CD4-positive, alpha-beta T cell treated with Interleukin-17A for 4 hours (primary cell): Measurements from ENCODE around the gene PLA2R1.
"Not testable (repeated sequence)": the region's sequence is repeated elsewhere in the genome, so short reads cannot be mapped to it uniquely, and the experiment has no call there.

Experiments
- DNase-seq: peaks from one replicate; pipeline ENCODE4 v3.0.0-alpha.2; 2020; ENCODE audit warnings: mixed read lengths

PLA2R1 gene

GRCh38 chr2:160063271-160063670 lies 856 bp upstream of the PLA2R1 start:
- DNase-seq = no peak

GRCh38 chr2:160061944-160062291 lies 497 bp downstream of the PLA2R1 start:
- DNase-seq = no peak

DNA sequence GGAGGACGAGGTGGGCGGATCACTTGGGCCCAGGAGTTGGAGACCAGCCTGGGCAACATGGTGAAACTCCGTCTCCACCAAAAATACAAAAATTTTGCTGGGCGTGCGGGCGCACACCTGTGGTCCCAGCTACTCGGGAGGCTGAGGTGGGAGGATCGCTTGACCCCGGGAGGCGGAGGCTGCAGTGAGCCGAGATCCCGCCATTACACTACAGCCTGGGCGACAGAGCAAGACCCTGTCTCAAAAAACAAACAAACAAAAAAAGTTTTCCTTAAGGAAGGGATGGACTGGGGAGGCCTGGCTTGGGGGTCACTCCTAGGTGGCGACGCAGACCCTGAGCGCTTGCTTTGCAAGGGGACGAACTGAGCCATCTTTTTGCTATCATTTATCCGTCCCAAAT lies 882 bp downstream of the PLA2R1 start:
- no peak for DNase-seq

- DNase-seq = no peak
Observed at GRCh38 chr2:160060297-160060696, 2.1 kb downstream of the PLA2R1 start.

DNA sequence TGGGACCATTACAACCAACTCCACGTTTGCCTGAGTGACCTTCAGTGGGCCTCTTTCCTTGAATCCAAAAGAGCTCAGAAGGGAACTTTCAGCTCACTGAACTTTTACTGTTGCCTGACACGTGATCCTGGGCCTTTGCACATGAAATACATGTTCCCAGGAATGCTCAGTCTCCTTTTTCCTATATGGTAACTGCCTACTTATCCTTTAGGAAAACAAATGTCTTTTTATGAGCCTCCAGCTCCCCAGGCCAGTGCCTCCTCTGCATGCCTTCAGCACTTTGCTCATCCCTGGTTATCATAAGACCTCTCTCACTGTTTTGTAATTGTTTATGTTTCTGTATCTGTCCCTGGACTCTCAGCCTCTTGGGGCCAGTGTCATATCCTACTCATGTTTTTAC lies 5.1 kb downstream of the PLA2R1 start:
- DNase-seq = no peak

DNA sequence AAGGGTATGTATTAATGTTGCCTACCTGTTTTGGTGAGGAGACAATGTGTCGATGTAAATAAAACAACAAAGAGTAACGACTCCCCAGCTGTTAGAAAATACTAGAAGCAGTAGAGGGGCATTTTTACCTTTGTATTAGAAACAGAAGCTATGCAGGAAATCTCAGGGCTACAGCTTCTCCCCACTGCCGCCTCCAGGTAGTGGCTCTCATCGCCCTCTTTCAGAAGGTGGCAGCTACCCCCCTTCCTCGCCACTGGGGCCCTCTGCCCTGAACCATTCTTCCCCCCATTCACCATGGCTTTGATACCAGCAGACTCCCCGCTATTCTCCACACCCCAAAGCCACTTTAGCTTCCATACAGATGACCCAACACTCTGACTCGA lies 6.7 kb downstream of the PLA2R1 start:
- no peak for DNase-seq

DNA sequence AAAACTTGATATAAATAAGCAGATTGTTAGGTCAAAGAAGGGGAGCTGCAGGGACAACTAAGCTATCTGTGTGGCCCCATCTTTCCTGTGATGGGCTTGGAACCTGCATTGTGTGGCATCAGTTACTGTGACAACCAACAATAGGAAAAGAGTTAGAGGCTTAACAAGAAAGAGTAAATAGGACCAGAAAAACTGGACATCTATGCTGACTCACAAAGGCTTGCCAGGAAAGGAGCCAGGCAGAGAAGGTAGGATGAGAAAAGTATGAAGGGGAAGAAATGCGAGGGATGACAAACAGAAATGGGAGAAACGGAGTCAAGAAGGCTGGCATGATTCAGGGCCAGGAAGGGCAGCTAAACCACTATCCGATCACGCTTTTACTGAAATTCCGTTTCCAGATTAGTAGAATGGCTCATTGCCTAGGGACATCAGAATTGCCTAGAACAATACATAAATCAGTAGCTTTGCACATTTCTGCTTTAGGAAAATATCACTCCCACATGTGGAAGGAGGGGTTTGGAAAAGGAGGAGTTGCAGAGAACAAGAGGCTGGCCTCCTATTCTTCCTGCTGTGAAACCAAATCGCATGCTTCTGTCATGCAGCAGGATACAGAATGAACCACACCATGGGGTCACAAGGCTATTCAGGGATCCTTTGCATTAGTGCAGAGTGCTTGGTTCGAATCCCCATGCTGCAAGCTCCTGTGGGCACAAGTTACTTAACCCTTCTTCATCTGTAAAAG lies 7.3 kb downstream of the PLA2R1 start:
- no peak for DNase-seq

GRCh38 chr2:160053946-160054345 lies 8.5 kb downstream of the PLA2R1 start:
- DNase-seq = no peak

DNA sequence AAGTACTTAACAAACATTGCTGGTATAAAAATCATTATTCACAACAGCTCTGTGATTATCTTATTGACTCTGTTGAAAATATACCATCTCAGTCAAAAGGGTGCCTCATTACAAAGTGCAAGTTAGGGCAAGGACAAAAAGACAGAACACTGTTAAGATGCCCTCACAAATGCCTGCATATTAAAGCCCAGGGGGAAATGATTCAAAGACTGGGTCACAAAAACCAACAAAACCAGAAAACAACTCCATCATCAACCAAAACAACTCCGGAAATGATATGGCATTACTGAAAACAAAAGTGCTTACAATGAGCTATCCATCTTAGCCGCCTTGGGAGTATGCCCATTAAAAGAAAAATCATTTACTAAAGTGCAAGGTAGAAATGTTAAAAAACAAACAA lies 9.9 kb downstream of the PLA2R1 start:
- DNase-seq = no peak

DNA sequence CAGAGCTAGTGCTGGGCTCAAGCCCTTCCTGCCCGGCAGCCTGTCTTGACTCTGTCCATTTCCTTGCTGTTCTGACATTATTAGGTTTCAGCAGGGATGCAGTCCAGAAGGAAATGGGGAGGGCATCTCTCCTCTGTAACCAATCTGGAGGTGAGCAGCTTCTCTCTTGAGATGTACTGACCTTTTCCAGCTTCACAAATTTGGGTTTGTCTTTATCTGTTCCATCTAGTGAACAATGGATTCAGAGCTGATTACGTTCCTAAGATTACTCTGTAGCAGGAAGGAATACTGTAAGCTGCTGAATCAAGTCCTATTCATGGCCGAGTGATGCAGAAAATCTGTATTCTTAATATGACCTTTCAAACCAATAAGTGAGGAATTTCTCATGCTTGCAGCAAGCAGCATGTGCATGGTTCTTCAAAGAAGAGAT lies 11.0 kb downstream of the PLA2R1 start:
- DNase-seq = no peak

DNA sequence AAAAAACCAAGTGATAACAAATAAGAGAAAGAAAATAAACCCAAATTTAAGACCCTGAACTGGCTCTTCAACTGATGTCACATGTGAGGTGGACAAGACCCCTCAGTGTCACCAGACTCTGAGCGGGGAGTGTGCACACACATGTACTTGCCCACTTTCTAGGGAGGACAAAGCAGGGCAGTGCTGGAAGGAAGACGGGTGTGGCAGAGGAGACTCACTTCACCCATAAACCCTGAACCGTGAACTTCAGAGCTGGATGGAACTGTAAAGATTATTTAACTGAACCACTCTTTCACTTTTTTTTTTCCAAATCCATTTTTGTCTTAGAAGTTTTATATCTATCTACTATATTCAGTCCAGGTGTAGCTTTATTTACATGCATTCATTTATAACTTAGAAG lies 12.3 kb downstream of the PLA2R1 start:
- DNase-seq = no peak

- no peak for DNase-seq
Observed at GRCh38 chr2:160045703-160046210, 16.7 kb downstream of the PLA2R1 start.

- DNase-seq = no peak
Observed at GRCh38 chr2:160044728-160045127, 17.7 kb downstream of the PLA2R1 start.

GRCh38 chr2:160043265-160043664 lies 19.1 kb downstream of the PLA2R1 start:
- DNase-seq = no peak

DNA sequence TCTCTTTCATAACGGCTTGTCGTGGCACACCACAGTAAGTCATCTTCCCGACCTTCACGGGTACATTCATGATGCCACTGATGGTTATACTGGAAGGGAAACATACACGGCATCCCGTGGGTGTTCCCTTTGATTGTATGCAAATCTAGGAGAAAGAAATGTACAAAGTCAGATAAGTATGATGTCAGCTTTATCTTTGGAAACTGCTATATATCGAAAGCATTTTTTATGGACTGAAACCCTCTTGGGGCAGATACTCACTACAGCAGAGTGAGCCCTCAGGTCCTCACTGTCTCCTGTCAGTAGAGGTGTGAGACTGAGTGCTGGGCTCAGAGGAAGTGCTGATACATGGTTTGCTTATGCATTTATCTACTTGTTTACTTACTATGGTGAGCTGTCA lies 20.4 kb downstream of the PLA2R1 start:
- DNase-seq = no peak

DNA sequence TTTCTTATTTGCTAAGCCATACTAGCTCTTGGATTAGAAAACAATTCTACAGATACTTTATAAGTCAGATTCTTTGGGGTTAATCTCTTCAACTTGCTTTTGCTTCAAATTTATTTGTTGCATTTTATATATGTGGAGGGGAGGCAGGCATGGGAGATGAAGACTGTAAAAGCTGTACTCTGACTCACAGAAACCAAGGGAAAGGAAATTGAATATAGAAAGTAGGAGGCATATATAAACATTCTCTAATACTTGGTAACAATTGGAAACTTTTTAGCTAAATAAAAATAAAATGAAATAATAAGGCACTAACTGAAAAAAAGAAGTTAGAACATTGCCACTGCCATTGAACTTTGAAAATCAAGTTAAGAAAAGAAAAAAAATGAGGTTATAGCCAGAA lies 21.3 kb downstream of the PLA2R1 start:
- DNase-seq = no peak

GRCh38 chr2:160039166-160039903 lies 23.1 kb downstream of the PLA2R1 start:
- DNase-seq = no peak

- DNase-seq = not testable (repeated sequence)
Observed at GRCh38 chr2:160038662-160039061, 23.8 kb downstream of the PLA2R1 start.

- DNase-seq = no peak
Observed at GRCh38 chr2:160036736-160037135, 25.7 kb downstream of the PLA2R1 start.

GRCh38 chr2:160035125-160035524 lies 27.3 kb downstream of the PLA2R1 start:
- no peak for DNase-seq

- no peak for DNase-seq
Observed at GRCh38 chr2:160034396-160034795, 28.0 kb downstream of the PLA2R1 start.

- no peak for DNase-seq
Observed at GRCh38 chr2:160033732-160034392, 28.6 kb downstream of the PLA2R1 start.

DNA sequence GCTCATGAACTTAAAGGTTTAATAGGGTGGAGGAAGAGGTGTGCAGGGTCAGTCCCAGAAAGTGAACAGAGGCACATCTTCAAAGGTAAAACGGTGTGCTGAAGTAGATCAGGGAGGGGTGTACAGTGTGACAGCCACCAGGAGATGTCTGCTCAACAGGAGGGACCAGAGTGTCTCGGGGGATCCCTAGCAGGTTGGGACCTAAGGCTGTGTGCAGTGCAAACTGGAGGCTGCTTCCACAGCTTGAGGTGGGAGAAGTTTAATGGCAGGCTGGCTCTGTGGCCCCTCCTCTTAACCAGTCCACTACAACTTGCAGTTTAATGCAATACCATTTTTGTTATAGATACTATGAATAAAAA lies 33.2 kb downstream of the PLA2R1 start:
- DNase-seq = no peak
